Stimulated activated CD8-positive, alpha-beta memory T cell treated with anti-CD3 and anti-CD28 coated beads, Interleukin-12 subunit alpha, Interleukin-12 subunit beta, amount 100 ng/mL, for 24 hours (primary cell): ENCODE data around the gene CDRT15.
"Not testable (repeated sequence)": the region's sequence is repeated elsewhere in the genome, so short reads cannot be mapped to it uniquely, and the experiment has no call there.

Source experiments
- DNase-seq: peaks from one replicate; pipeline ENCODE4 v3.0.0-alpha.2; 2020; ENCODE audit errors: extremely low read depth

CDRT15 gene

DNA sequence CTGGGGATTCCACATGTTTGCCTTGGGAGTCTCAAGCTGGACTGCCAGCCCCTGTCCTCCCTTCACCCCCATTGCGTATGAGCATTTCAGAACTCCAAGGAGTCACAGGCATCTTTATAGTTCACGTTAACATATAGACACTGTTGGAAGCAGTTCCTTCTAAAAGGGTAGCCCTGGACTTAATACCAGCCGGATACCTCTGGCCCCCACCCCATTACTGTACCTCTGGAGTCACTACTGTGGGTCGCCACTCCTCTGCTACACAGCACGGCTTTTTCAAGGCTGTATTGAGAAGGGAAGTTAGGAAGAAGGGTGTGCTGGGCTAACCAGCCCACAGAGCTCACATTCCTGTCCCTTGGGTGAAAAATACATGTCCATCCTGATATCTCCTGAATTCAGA is 28.9 kb downstream of the CDRT15 start:
- no peak for DNase-seq

DNA sequence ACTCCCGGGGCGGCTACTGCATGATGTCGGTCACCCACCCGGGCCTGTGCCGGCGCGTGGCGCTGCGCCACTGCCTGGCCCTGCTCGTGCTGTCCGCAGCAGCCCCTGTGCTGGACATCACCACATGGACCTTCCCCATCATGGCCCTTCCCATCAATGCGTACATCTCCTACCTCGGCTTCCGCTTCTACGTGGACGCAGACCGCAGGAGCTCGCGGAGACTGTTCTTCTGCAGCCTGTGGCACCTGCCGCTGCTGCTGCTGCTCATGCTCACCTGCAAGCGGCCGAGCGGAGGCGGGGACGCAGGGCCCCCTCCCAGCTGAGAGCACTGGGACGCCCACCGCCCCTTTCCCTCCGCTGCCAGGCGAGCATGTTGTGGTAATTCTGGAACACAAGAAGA is 29.8 kb downstream of the CDRT15 start:
- no peak for DNase-seq

DNA sequence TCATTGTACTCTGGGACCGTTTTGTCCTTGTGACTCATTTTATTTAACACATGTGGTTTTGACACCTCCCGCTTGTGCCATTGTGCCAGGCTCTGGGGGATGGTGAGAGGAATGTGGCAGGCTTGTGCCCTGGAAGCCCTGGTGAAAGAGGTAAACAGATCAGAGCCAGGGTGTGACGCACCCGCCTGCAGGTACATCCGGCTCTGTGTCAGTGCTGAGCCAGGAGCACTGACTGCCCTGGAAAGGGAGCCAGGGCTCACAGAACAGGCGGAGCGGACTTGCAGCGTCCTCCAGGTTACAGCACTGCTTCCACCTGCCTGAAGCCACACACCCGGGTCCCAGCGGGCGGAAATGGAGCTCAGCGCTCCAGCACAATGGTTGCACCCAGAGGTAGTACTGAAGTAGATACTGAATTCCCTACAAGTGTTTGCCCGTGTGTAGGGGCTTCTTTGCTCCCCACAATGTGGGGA is 30.6 kb downstream of the CDRT15 start:
- DNase-seq, result no peak

DNA sequence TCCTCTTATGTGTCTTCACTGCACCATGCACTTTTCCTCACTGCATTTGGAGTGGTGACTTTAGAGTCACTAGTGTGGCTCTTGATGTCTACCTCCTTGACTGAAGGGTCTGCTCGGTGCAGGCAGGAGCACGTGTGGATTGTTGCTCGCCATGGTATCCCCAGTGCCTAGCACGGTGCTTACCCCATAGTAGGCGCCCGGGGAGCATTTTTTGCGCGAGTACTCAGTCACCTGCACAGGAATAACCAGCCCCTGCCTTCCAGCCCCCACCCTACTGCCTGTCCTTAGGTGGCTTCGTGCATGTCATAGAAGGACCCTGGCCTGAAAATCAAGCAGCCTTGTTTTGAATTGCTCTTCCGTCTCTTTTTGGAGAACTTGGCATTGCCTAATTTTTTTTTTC is 31.3 kb downstream of the CDRT15 start:
- no peak for DNase-seq

DNA sequence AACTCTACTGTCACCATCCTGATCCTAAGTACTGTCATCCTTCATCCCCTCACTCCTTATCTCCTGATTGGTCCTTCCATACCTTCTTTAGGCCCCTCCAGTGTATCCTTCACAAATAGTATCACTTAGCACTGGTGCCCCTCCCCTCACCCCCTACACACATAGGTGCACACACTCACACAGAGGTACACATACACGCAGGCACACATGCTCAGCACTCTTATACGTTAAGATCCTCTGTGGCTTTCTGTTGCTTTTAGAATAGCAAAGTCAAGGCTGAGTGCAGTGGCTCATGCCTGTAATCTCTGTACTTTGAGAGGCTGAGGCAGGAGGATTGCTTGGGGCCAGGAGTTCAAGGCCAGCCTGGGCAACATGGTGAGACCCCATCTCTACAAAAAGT is 32.1 kb downstream of the CDRT15 start:
- no peak for DNase-seq

DNA sequence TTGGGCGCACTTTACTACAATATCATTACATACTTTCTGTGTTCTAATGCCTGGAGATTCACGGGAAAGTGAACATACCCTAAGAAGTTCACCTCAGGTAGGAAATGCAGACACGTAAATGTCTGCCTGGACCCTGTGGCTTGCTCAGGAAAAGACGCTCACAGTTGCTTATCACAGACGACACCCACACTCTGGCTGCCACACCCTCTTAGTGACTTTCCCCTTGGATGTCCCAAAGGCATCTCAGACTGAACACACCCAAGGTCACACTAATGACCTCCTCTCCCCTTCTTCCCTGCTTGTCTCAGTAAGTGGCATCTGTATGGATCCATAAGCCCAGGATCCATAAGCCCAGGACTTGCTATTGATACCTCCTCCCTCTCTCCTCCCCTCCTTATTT is 32.6 kb downstream of the CDRT15 start:
- DNase-seq, result no peak

DNA sequence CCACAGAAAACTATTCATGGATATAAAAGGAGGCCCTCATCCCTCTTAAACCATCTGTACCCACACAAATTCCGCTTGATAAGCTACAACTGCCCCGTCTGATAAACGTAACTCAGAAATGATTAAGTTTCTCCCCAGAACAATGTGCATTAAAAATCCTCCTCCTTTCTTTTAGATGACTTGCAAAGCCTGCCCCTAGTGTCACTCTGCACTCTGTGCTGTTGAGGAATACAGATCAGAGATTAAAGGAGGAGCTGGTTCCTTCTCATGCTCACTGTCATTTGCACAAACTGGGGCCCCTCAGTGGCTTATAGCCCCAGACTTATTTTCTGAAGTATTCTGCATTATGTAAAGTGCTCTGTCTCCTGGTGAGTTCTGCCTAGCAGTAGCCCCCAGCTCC is 33.3 kb downstream of the CDRT15 start:
- no peak for DNase-seq

DNA sequence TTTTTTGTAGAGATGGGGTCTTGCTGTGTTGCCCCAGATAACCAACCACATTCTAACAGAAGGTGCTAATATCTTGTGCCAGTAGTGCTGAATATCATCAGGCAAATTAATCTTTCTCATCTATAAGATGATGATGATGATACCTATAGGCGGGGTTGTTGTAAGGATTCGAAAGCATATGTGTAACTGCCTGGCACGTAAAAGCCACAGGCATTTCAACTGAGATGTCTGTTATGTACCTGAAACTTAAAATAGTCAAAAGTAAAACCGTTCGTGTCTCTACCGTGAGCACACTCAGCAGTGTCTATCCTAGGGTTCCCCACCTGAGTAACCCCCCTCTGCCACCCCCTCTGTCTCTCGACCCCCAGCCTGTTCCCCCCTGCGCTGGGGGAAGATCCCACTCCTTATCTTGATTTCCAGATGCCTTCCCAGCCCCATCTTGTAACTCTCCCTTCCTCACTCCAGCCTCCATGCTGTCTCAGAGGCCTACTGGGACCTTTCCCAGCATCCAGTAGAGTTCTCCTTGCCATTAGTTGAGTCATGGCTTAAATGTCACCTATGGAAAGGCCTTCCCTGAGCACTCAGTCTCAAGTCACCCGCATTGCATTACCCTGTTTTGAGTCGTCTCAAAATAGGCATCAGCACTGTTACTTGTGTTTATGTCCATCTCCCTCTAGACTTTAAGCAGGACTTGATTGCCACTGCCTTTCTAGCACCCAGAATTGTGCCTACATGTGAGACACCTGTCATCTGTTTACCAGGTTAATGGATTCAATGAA is 34.1 kb downstream of the CDRT15 start:
- DNase-seq, result no peak

DNA sequence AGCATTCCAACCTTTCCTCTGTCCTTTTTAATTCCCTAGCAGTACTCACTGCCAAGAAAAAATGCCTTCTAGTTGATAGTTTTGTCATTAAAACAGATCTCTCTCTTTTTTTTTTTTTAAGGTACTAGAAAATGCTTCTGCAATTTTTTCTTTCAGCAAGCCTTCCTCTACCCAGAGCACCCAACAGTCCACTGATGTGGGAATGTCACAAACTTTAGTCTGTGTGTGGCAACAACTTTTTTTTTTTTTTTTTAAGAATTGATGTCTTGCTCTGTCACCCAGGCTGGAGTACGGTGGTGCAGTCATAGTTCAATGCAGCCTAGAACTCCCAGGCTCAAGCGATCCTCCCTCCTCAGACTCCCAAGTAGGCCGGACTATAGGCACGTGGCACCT is 34.7 kb downstream of the CDRT15 start:
- DNase-seq, result no peak

DNA sequence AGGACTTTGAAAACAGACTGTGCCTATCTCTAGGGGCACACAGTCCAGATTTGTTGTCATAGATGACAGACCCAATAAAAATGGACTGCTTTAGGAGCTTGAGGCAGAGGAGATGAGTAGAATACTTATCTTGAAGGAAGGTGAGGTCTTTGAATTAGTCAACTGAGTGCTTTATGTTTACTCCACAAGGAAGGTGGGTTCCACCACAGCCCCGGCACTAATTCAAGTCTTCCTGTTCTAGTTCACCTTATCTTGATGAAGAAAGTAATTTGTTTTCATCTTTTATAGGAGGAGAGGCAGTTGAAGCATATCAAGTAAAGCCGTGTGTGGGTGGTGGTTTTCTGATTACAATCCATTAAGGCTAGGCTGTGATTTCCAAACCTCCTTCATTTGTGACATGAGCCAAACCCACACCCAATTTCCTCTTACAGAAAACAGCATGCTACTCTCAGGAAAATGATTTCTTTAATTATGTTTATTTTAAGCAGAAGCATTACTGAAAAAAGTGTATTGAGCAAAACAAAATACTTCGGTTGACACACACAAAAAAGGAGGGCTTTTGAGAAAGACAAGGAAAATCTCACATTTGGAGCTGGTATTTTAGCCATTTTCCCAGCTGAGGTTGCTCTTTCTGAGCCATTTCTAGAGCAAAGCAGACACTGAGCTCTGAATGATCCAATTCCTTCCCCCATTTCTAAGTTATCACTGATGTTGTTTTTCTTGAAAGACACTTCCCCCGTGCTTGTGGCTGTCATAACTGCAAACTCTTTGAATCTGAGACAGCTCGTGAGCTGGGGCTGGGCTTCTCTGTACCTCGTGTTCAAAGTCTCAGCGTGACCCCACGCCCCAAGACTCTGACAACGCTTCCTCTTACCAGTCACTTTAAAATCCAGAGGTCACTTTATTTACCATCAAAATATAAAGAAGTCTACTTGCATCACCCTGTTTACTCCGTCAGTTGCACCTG is 35.4 kb downstream of the CDRT15 start:
- no peak for DNase-seq

DNA sequence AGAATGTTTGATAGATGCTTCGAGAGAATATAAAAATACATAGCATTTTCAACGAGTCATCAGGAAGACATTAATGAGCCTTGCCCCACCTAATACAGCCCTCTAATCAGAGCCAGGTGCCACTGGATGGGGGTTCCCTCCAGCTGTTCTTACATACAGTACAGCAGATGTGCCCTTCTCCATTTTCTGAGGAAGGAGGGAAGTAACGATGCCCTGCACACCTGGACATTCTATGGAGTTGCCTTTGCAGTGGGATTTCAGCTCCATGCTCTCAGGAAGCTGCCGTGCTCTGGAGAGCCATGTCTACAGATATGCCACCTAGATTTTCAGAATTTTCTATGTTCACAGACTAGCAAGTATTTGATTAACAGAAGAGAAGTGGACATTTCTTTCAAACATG is 36.3 kb downstream of the CDRT15 start:
- DNase-seq, result no peak

DNA sequence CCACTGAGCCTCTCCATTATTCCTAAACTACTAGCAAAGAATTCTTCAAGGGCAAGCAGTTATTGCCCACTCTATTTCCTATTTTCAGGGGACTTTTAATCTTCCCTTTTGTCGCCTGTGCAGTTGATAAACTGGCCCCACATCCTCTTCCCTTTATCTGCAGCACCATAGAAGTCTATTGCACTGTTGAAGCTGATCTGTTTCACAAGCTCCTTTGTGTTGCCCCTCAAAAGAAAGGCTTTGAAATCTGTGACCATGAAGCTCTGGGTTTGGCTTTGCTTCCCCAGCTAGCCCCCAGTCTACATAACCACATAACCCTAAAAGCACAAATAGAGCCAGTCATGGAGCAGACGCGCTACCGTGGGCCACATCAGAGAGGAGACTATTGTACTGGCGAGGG is 37.1 kb downstream of the CDRT15 start:
- no peak for DNase-seq

DNA sequence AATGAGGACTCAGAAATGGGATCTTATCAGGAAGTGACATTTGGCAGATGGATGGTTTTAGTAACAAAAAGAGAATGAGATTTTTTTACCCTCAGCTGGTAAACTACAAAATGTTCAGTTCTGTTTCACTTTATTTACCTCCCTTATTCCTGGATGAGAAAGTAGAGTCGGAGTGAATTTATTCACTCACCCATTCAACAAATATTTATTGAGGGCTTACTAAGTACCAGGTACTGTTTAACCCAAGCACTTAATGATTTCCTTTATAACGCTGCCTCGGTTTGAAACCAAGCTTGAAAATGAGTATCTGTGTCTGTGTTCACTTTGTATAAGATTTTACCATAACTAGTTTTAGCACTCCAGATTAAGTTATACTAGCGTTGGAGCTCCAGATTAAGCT is 38.1 kb downstream of the CDRT15 start:
- no peak for DNase-seq

DNA sequence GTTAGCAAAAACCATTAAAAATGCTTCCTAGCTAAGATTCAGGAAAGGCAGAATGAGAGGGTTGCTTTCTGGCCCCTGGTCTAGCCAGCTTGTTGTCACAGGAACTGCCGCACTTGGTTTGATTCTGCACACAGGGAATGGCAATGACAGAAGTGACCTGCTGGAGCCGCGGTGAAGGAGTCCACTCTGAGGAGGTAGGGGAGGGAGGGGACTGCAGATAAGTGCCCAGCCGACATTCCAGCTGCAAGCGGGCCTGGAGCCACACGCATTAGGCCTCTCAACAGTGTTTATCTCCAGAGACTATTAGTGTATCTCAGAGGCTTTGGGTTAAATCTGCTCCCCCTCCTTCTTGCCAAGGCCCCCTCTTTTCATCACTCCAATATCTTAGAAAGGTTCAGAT is 38.6 kb downstream of the CDRT15 start:
- DNase-seq, result no peak

DNA sequence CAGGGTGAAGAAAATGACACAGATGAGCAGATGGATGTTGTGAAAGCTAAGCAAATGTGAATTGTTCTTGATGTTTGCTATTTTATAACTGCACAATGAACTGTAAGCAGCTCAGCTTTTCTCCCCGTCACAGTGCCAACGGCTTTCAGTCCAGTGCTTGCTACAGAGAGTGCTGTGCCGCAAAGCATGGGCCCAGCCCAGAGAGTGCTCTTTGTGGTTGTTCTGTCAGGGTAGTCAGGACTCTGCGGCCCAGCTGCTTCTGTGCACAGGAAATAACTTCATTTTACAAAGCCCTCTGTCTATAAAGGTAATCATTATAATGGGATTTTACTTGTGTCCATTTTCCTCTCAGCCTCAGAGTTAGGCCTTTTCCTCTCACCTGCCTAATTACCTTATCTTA is 39.1 kb downstream of the CDRT15 start:
- no peak for DNase-seq

DNA sequence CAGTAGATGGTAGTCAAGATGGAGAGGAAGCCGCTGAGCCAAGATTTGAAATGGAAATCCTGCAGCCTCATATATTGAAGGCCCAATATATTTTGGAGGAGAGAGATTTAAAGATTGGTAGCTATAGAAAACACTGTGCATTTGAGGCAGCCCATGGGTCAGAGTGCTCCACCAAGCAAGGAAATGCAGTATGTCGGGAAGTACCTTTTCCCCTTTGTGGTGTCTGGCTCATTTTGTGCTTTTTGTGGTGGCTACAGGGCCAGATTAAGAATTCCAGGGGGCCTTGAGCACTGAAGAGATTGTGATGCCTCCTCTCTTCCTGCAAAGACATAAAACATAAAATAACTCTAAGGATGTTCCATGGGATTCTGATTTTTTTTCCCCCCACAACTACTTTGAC is 39.6 kb downstream of the CDRT15 start:
- no peak for DNase-seq

DNA sequence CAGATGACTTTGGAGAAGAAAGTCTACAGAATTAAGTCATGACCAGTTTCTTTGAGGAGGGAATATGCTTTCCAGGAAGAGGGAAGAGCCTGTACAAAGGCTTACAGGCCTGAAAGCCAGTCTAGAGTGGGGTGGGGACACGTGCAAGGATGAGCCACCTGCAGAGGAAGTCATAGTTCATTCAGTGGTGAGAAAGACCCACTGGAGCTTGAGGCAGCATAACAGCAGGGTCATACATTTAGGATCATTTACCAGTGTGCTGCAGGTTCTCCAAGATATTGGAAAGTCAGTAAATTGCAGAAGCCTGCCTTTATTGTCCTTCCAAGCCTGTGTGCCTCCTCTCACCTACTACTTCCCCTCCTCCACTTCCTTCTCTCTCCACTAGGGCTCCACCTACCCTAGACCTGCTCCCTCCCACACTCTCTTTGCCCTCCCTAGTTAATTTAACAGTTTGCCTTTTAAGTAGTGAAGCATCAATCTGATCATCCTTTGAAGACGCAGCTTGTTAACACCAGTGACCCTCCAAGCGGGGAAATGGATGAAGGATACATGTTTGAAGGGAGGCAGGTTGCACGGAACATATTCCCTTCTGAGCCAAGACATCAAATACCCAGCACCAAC is 40.2 kb downstream of the CDRT15 start:
- DNase-seq, result no peak

DNA sequence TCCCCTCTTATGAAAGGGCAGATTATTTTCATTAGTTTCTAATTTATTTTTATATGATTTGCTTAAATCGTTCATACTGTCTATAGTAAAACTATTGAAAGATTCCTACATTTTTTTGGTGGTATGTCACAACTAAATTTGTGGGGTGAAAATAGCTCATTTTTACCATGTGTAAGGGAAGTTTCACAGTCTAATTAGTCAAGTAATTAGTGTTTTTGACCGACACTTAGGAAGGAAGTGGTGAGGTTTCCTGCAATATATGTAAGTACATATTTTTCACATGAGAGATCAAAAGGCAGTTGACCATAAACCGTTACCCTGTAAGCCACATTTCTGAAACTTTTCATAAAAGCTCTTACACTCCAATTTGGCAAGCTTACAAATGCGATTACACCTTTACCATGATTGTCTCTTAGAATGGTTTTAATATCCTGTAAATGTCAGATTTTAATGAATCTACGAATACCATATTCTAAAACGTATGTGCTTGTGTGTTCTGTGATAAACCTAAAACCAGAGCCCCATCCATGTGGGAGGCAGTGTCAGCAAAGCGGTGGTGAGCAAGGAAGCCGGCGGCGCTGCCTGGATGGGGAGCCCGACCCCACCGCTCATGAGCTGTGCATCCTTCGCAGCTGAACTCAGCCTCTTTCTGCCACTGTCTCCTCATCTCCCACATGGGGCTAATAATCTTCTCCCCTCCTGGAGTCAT is 43.9 kb downstream of the CDRT15 start:
- not testable (repeated sequence) for DNase-seq

DNA sequence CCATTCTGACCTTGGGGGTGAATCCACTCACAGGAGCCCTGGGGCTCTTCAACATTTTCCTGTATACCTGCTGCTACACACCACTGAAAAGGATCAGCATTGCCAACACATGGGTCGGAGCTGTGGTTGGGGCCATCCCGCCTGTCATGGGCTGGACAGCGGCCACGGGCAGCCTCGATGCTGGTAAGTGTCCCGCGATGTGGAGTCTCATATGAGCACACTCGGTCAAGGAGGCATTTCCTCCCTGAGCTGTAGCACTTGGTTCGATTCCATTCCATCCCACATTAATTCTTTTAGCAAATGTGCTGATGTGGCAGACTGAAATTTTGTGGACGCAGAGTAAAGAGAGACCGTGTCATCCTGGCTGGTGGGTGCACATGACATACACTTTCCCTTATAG is 44.6 kb downstream of the CDRT15 start:
- not testable (repeated sequence) for DNase-seq

DNA sequence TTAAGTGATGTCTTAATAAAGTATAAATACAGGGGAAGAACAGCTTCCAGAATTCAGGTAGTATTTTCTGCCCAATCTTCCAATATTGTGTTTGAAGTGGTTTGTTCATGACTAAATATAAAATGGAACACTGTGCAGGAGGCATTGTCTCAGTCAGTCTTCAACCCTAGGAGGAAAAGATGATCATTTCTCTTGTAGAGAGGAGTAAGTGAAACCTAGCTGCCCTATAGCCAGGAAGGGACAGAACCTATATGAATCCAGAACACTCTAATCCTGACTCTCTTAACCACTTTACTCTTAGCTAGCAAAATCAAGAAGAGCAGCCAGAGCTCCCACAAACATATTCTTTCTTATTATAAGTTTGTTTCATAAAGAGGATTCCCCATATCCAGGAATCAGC is 45.2 kb downstream of the CDRT15 start:
- not testable (repeated sequence) for DNase-seq

DNA sequence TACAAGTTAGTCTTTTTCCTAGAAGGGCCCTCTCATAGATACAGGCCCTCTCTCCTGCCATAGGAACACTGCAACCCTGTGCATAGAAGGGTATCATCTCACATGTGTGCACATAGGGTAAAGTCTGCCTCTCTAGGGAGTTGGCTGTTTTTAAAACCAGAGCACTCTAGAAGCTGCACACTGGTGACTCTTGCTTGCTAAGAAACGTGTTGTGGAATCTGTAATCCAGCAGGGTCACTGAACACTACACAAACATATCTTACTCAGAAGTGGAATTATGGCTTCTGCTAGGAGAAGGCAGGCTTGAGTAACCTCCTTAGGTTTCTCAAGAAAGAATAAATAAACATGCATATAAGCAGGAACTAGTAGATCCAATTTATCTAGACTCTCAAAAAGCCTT is 45.9 kb downstream of the CDRT15 start:
- DNase-seq, result not testable (repeated sequence)

DNA sequence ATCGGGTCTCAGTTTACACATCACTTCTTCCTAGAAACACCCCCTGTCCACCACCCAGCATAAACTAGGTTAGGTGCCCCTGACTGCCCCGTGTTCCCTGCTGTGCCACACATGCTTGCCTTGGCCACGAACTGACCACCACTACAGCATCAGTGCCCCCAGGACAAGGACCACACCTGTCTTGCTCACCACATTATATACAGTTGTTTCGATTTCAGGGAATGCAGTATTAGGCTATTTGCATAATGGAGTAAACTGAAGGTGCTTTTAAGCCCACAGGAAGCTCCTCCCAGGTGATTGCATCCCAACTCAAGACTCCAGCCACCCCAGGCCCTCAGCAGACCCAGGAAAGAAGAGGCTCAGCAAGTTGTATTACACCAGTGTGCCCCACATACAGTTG is 50.2 kb downstream of the CDRT15 start:
- not testable (repeated sequence) for DNase-seq
